Activated CD8-positive, alpha-beta memory T cell treated with anti-CD3 and anti-CD28 coated beads, Interleukin-2, amount 50 U/mL, for 48 hours (primary cell): ENCODE measurements around the gene PXK.

ENCODE experiments used
- DNase-seq: peaks from one replicate; pipeline ENCODE4 v3.0.0-alpha.2; 2020

PXK gene

GRCh38 chr3:58384381-58385090 lies 51.8 kb downstream of the PXK start:
- DNase-seq = no peak

DNA sequence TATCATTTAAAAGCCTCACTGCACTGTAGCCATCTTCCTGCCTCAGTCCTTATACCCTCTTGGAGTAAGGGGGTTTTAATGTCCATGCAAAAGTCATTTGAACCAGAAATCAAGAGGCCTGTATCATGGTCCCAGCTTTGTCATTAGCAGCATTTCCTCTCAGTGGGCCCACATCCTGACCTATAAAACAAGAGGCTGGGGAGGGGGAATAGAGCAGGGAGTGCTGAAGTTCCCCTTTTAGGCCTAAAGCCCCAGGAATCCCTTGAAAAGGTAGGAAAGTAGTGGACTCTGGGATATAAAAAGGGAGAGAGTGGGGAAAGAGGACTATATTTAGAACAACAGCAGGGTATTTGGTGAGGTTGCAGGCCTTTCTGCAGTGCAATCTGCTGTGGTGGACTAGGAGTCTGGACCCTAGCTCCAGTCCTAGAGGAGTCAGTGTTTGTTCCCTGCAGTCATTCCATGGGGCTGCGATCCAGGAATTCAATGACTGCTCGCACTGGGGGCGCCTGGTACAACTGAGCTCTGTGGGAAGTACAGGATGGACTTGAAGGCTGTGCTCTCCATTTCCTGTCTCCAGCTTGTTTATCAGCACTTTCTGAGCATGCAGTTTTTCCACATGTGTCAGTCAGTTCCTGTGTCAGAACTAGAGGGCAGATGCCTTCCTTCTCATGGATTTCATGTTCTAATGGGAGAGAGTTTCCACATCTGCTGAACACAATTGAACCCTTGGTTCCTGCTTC lies 54.1 kb downstream of the PXK start:
- peak; percentile 46 for DNase-seq

- DNase-seq = no peak
Observed at GRCh38 chr3:58387650-58388546, 55.2 kb downstream of the PXK start.

DNA sequence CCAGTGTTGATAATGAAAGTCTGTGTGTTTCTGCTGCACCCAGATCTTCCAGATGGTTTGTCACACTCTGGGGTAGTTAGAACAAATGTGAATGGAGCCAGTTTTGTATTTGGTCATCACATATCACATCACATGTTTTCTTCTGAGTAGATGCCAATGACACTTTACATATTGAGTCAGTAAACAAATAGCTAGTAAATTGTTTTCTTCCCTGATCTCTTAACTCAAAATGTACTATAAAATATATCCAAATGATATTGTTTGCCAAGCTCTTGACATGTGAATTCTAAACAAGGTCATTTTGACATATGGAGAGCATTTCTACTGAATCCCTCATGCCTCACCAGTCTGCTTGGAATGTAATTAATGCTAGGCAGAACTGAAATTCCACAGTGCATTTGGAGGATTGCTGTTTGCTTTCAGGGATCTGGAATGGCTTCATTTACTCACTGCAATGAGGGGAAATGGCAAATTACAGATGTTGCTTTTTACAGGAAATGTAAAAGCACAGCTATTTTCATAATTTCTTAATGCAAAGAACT lies 55.9 kb downstream of the PXK start:
- DNase-seq = no peak

DNA sequence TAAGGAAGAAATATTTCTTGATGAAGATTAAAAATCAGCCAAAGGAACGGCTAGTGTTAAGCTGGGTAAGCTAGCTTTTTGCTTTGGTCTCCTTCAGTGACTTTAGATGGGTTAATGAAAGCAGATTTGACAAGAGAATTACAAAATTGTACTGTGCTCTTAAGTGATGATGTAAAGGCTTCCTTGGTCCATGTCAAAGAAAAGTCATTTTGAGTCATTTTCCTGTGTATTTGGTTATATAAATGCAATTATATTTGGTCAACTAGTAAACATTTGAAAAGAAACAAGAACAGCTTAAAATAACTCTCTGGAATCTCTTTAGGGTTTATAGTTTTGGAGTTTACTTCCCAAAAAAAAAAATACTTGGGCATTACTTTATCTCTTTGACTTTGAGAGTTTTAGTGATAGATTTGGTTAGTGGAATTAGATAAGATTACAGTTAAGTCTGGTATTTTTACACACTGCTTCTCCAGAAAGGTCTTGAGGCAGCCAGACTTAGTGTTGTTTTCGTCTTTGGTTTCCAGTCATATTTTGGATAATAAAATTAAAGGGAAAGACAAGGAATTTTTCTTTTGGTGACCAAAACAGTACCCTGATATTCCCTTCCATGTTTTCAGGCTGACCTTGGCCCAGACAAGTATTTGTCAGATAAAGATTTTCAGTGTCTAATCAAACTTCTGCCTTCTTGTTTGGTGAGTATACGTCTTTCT lies 58.6 kb downstream of the PXK start:
- no peak for DNase-seq

DNA sequence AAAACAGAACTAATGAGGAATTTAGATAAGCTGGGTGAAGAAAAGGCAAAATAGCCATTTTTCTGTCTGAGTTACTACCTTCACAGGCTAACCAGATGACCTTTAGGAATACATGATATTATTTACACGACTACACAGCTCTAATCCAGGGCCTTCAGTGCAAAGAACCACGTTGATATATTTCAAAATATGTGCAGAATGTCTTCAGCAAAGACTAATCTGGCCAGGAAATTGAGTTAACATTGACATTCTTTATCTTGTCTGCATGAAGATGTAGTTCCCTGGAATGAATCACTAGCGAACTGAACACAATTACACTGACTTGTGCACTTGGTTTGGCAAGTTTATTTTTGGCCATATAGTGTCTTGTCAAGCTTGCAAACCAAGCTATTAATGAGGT lies 59.5 kb downstream of the PXK start:
- DNase-seq = no peak

GRCh38 chr3:58394339-58394738 lies 61.6 kb downstream of the PXK start:
- no peak for DNase-seq

DNA sequence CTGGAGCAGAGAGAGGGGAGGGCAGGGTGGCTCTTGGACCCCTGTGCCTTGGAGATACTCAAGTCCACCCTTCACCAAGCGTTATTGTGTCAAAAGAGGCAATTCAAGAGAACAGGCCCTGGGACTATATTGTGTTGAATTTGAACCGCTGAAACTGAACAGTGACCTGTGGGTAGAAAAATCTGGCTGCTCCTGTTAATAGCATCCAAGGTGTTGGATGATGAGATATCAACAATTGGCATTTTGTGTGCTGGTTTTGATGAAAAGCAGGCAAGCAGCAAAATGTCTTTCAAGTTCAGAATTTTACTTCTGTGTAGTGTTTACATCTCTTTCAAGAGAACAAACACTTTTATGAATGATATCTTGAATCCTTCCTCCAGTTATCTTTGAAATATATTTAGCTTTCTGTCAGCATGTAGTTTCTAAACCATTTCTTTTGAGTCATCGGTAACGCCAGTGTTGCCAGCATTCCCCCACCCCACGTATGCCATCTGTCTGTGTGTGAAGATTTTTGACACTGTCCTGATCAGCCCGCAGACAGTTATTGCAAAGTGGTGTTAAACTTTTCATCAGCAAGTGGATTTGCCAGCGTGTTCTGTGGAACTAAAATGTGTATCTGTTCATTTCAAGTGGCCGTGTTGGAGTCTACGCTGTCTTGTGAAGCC lies 66.1 kb downstream of the PXK start:
- no peak for DNase-seq

DNA sequence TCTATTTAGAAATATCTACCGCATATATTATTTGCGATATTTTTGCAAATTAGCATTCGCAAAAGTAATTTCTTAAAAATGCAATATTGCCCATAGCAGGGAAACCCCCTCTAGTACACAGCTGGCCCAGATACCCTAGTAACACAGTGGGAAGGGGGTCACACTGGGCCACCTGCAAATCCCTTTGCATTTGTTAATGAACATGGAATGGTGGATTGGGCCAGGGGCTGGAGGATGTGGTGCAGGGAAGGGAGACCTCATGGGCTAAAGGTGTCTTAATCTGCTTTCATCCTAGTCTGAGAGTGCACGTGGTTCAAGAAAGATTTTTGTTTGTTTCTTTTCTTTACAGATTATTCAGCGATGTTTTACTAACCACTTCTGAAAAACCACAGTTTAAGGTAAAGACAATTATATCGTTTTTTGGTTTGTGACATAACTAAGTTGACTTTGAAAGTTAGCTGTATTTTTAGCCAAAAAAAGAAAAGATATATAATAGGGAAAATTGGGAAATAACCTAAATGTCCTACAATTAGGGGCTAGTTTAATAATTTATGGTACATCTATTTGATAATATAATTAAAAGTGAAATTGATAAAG lies 70.9 kb downstream of the PXK start:
- DNase-seq = no peak

GRCh38 chr3:58404396-58404795 lies 71.7 kb downstream of the PXK start:
- no peak for DNase-seq

GRCh38 chr3:58408906-58409305 lies 76.2 kb downstream of the PXK start:
- no peak for DNase-seq

DNA sequence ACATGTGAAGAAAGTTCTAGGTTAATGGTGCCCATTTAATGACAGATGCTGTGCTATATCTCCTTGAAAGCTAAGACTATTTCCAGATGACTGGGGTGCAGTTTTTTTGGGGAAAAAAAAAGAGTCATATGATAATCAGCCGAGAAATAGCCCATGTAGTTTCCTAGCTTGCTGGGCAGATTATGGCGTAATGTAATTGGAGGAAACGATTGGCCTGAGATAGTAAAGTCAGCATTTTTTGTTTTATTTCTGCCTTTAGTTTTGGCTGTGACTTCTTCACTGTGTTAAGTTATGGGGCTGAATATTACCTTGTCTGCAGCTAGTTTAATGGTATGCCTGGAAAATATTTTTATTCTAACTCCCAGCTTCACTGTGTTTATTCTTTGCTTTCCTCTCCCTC lies 77.0 kb downstream of the PXK start:
- DNase-seq = no peak

DNA sequence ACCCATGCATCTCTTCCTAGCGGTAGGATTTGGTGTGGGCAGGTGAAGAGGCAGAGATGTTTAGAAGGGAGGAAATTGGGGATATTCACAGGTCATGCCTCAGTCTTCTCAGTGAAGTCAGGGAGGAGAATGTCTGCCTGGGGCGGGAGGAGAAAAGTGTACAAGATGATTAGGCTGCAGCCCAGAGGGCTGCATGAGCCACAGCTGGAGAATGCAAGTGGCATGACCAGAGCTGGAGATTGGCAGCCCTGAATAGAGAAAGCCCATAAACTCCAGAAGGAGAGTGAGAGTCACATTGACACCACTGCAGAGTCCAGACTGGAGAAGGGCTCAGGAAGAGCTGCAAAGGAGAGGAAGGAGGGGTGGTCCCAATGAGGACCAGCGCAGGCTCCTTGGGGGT lies 78.3 kb downstream of the PXK start:
- no peak for DNase-seq

GRCh38 chr3:58411851-58412830 lies 79.4 kb downstream of the PXK start:
- DNase-seq = no peak

GRCh38 chr3:58414538-58415197 lies 82.0 kb downstream of the PXK start:
- no peak for DNase-seq

- DNase-seq = no peak
Observed at GRCh38 chr3:58416191-58416590, 83.5 kb downstream of the PXK start.

DNA sequence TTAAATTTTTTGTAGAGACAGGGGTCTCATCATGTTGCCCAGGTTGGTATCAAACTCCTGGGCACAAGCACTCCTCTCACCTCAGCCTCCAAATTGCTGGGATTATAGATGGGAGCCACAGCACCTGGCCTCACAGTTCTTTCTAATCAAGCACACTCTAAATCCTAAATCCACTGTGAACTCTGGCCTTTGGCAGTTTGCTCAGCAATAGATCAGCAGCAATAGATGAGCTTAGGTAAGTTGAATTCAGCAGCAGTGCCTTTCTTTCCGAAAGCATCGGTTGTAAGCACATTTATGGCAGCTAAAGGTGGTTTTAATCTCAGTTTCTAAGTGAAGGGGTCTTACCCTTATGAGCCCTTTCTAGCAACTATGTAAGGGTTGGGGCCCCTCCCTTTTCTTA lies 84.4 kb downstream of the PXK start:
- no peak for DNase-seq

- no peak for DNase-seq
Observed at GRCh38 chr3:58418227-58418626, 85.5 kb downstream of the PXK start.

DNA sequence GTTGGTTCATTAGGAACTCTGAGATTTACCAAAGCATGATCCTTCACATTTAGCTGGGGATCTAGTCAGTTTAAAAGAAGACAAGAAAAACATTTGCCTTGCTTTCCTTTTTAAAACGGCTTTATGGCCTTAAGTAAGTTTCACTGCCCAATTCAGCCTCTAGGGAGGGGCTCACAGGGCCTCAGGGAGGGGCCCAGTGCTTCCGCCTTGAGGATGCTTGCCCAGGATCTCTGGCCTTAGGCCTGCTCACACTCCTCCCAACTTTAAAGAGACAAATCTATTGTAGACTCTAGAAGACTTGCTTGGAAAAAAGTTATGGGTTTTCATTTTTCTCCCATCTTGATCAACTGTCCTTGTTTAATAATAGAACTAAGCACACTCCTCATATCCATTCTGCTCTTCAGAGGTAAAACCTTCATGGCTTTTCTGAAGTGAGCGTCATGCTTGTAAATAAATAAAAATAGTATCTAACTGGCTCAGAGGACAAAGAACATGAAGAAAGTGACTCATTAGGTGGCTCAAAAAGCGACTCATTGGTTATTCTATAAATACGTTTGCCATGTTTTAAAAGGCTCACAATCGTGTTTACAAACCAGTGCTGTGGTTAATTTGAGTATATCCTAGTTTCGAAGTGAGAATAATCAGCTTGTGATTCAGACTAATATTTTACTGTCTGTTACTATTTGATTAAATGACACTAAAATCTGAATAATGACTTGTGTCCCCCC lies 87.3 kb downstream of the PXK start:
- no peak for DNase-seq
